Measurements from ENCODE around the gene SAXO1.

SAXO1 gene

GRCh38 chr9:18881758-18882157 is 151.3 kb downstream of the SAXO1 start:
- Histone ChIP-seq H3K4me1 (ENCODE audit: control insufficient read depth, low read length) (no peaks in the 10 kb centered on the region), H3K9me3 (ENCODE audit: control insufficient read depth, insufficient read depth, low read length) (no peaks in the 10 kb centered on the region; the same call in 1 of the 2 replicates), H3F3A (ENCODE audit: control insufficient read depth, insufficient read depth) (no peaks in the 10 kb centered on the region), H3K27ac (ENCODE audit: low read depth, low read length) (no peak overlapping the region), H3K9me2 (replicated peaks; ENCODE audit: control insufficient read depth, low read length) (no peaks in the 10 kb centered on the region), H4K20me1 (ENCODE audit: control insufficient read depth, insufficient read depth, low read depth, low read length) (no peaks in the 10 kb centered on the region), H3K4me2 (ENCODE audit: low read length) (no peak overlapping the region), H3K4me3 (ENCODE audit: low read length) (no peak overlapping the region), H3K36me3 (ENCODE audit: control insufficient read depth, low read length) (no peaks in the 10 kb centered on the region), H3K27me3 (ENCODE audit: control insufficient read depth, low read length) (no peaks in the 10 kb centered on the region), H3K79me2 (ENCODE audit: control insufficient read depth, low read length) (no peaks in the 10 kb centered on the region)
- TF ChIP-seq, protein P1, sequence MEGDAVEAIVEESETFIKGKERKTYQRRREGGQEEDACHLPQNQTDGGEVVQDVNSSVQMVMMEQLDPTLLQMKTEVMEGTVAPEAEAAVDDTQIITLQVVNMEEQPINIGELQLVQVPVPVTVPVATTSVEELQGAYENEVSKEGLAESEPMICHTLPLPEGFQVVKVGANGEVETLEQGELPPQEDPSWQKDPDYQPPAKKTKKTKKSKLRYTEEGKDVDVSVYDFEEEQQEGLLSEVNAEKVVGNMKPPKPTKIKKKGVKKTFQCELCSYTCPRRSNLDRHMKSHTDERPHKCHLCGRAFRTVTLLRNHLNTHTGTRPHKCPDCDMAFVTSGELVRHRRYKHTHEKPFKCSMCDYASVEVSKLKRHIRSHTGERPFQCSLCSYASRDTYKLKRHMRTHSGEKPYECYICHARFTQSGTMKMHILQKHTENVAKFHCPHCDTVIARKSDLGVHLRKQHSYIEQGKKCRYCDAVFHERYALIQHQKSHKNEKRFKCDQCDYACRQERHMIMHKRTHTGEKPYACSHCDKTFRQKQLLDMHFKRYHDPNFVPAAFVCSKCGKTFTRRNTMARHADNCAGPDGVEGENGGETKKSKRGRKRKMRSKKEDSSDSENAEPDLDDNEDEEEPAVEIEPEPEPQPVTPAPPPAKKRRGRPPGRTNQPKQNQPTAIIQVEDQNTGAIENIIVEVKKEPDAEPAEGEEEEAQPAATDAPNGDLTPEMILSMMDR (IDR thresholded peaks at IDR 0.05; ENCODE audit: low read depth, low read length, poor library complexity, severe bottlenecking), result no peak
- TF ChIP-seq EZH2phosphoT487 (IDR thresholded peaks at IDR 0.05; ENCODE audit: borderline replicate concordance, low read length), result no peak

DNA sequence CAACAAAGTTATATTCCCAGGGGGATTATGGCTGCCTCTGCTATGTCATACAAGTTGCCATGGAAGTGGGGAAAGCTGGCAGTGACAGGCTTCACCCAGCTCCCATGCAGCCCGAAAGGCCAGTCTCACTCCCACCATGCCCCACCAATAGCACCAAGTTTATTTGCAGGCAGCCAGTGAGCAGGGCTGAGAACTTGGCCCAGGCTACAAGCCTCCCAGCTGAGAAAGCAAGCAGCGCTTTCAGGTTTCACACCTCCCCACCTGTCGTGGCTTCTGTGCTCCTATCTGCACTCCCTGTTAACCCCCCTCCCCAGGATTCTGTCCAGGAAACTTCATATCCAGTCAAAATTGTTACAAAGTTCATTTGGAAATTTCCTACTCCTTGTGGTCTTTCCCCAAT is 155.0 kb downstream of the SAXO1 start:
- Histone ChIP-seq H3K9me2 (replicated peaks; ENCODE audit: control insufficient read depth, low read length) (no peaks in the 10 kb centered on the region), H3K27me3 (ENCODE audit: control insufficient read depth, low read length) (no peaks in the 10 kb centered on the region), H3K79me2 (ENCODE audit: control insufficient read depth, low read length) (no peaks in the 10 kb centered on the region), H3F3A (ENCODE audit: control insufficient read depth, insufficient read depth) (no peaks in the 10 kb centered on the region), H3K4me3 (ENCODE audit: low read length) (no peak overlapping the region), H3K36me3 (ENCODE audit: control insufficient read depth, low read length) (no peaks in the 10 kb centered on the region), H3K4me2 (ENCODE audit: low read length) (no peak overlapping the region), H3K4me1 (ENCODE audit: control insufficient read depth, low read length) (no peaks in the 10 kb centered on the region), H3K9me3 (ENCODE audit: control insufficient read depth, insufficient read depth, low read length) (no peaks in the 10 kb centered on the region; the same call in 1 of the 2 replicates), H3K27ac (ENCODE audit: low read depth, low read length) (no peak overlapping the region), H4K20me1 (ENCODE audit: control insufficient read depth, insufficient read depth, low read depth, low read length) (no peaks in the 10 kb centered on the region)
- no peak for TF ChIP-seq EZH2phosphoT487 (IDR thresholded peaks at IDR 0.05; ENCODE audit: borderline replicate concordance, low read length)
- TF ChIP-seq, protein P1 (IDR thresholded peaks at IDR 0.05; ENCODE audit: low read depth, low read length, poor library complexity, severe bottlenecking), result no peak
